GM19452 (cell line): ENCODE results near the gene BRINP1.

ENCODE experiments used
- ATAC-seq: cut with Tn5 transposase; IDR thresholded peaks from one replicate; pipeline ENCODE4 v1.9.1; 2021; ENCODE audit not compliant: unreplicated experiment

BRINP1 gene

GRCh38 chr9:119148855-119149254 is 220.4 kb downstream of the BRINP1 start:
- ATAC-seq, result no peak

GRCh38 chr9:119137479-119137878 is 231.8 kb downstream of the BRINP1 start:
- no peak for ATAC-seq

GRCh38 chr9:119126040-119126439 is 243.2 kb downstream of the BRINP1 start:
- no peak for ATAC-seq

GRCh38 chr9:119121899-119122298 is 247.3 kb downstream of the BRINP1 start:
- no peak for ATAC-seq

GRCh38 chr9:119117409-119117808 is 251.8 kb downstream of the BRINP1 start:
- no peak for ATAC-seq
